Mucosa of rectum (tissue), 2 donors: ENCODE data around the gene REEP3.

Experiments
- H3K27ac ChIP-seq, 2 donors: one replicate each; pipeline ENCODE4 v1.7.0; 2013; ENCODE audit warnings: inconsistent platforms in 2 of 2, low read depth in 2 of 2, low read length in 2 of 2
- H3K27me3 ChIP-seq, 2 donors: one replicate each; pipeline ENCODE4 v1.7.0; 2013; ENCODE audit warnings: low read length in 2 of 2; ENCODE audit not compliant: control insufficient read depth in 2 of 2, insufficient read depth in 2 of 2
- H3K36me3 ChIP-seq, 2 donors: one replicate each; pipeline ENCODE4 v1.7.0; 2013; ENCODE audit warnings: low read length in 2 of 2; ENCODE audit not compliant: control insufficient read depth in 2 of 2, insufficient read depth in 2 of 2
- H3K4me1 ChIP-seq, 2 donors: one replicate each; pipeline ENCODE4 v1.7.0; 2013; ENCODE audit warnings: low read length in 2 of 2, mild to moderate bottlenecking in 1 of 2; ENCODE audit not compliant: control insufficient read depth in 2 of 2, insufficient read depth in 2 of 2
- H3K4me3 ChIP-seq, 2 donors: one replicate each; pipeline ENCODE4 v1.7.0; 2013; ENCODE audit warnings: low read length in 2 of 2
- H3K9ac ChIP-seq, 2 donors: one replicate each; pipeline ENCODE4 v1.7.0; 2013; ENCODE audit warnings: low read length in 2 of 2, low read depth in 1 of 2, mild to moderate bottlenecking in 1 of 2
- H3K9me3 ChIP-seq, 2 donors: one replicate each; pipeline ENCODE4 v1.7.0; 2013; ENCODE audit warnings: low read length in 2 of 2; ENCODE audit not compliant: control insufficient read depth in 2 of 2
- donor health status: healthy.
- donor health status: Normal muscosa, but diverticular disease.

The REEP3 gene

GRCh38 chr10:63504145-63504881 lies 16.9 kb upstream of the REEP3 start:
- no peaks in the 10 kb centered on the region for H3K27me3 ChIP-seq
- H3K36me3 ChIP-seq: no peaks in the 10 kb centered on the region
- H3K4me1 ChIP-seq: peaks cover 3% of the 10 kb centered on the region in 2 donors
- no peaks in the 10 kb centered on the region for H3K9me3 ChIP-seq
- H3K9ac ChIP-seq: no peak overlapping the region
- H3K4me3 ChIP-seq: no peak overlapping the region
- H3K27ac ChIP-seq: no peak overlapping the region

GRCh38 chr10:63505562-63505961 lies 15.6 kb upstream of the REEP3 start:
- Histone ChIP-seq H3K36me3 (no peaks in the 10 kb centered on the region), H3K4me1 (peaks cover 3% of the 10 kb centered on the region in 2 donors), H3K27me3 (no peaks in the 10 kb centered on the region), H3K4me3 (no peak overlapping the region), H3K27ac (no peak overlapping the region), H3K9ac (no peak overlapping the region), H3K9me3 (no peaks in the 10 kb centered on the region)

- H3K27me3 ChIP-seq: no peaks in the 10 kb centered on the region
- H3K9ac ChIP-seq: no peak overlapping the region
- H3K27ac ChIP-seq: no peak overlapping the region
- H3K4me3 ChIP-seq: no peak overlapping the region
- H3K4me1 ChIP-seq: peaks cover 3% of the 10 kb centered on the region in 2 donors
- no peaks in the 10 kb centered on the region for H3K36me3 ChIP-seq
- H3K9me3 ChIP-seq: no peaks in the 10 kb centered on the region
Measured at GRCh38 chr10:63506554-63506953, 14.6 kb upstream of the REEP3 start.

GRCh38 chr10:63515002-63515763 lies 6.0 kb upstream of the REEP3 start:
- Histone ChIP-seq H3K27ac (no peak overlapping the region), H3K9ac (no peak overlapping the region), H3K9me3 (no peaks in the 10 kb centered on the region), H3K27me3 (no peaks in the 10 kb centered on the region), H3K36me3 (no peaks in the 10 kb centered on the region), H3K4me1 (no peaks in the 10 kb centered on the region), H3K4me3 (peak overlapping the region in 1 of 2 donors; percentile 28)

- no peak overlapping the region for H3K27ac ChIP-seq
- H3K4me3 ChIP-seq: no peak overlapping the region
- no peaks in the 10 kb centered on the region for H3K27me3 ChIP-seq
- peaks cover 3 to 4% of the 10 kb centered on the region in 2 donors for H3K4me1 ChIP-seq
- no peak overlapping the region for H3K9ac ChIP-seq
- no peaks in the 10 kb centered on the region for H3K36me3 ChIP-seq
- no peaks in the 10 kb centered on the region for H3K9me3 ChIP-seq
Measured at GRCh38 chr10:63516207-63516606, 5.0 kb upstream of the REEP3 start.

- Histone ChIP-seq H3K4me3 (no peak overlapping the region), H3K36me3 (no peaks in the 10 kb centered on the region), H3K4me1 (peaks cover 3 to 21% of the 10 kb centered on the region in 2 donors), H3K9me3 (no peaks in the 10 kb centered on the region), H3K27me3 (no peaks in the 10 kb centered on the region), H3K27ac (no peak overlapping the region), H3K9ac (no peak overlapping the region)
Measured at GRCh38 chr10:63518690-63519288, 2.4 kb upstream of the REEP3 start.

- Histone ChIP-seq H3K4me1 (peaks cover 3 to 24% of the 10 kb centered on the region in 2 donors), H3K36me3 (no peaks in the 10 kb centered on the region), H3K27ac (peak overlapping the region; percentile 97 to 99), H3K4me3 (peak overlapping the region; percentile 89 to 90), H3K27me3 (no peaks in the 10 kb centered on the region), H3K9me3 (no peaks in the 10 kb centered on the region), H3K9ac (peak overlapping the region; percentile 92 to 96)
Measured at GRCh38 chr10:63521416-63522276, 445 bp downstream of the REEP3 start.

- H3K9me3 ChIP-seq: no peaks in the 10 kb centered on the region
- peaks cover 3 to 24% of the 10 kb centered on the region in 2 donors for H3K4me1 ChIP-seq
- no peaks in the 10 kb centered on the region for H3K27me3 ChIP-seq
- peak overlapping the region; percentile 97 to 99 for H3K27ac ChIP-seq
- no peaks in the 10 kb centered on the region for H3K36me3 ChIP-seq
- H3K9ac ChIP-seq: peak overlapping the region; percentile 92 to 96
- H3K4me3 ChIP-seq: peak overlapping the region; percentile 89 to 90
Measured at GRCh38 chr10:63522277-63522687, 1.1 kb downstream of the REEP3 start.

GRCh38 chr10:63522995-63523394 lies 1.8 kb downstream of the REEP3 start:
- Histone ChIP-seq H3K4me1 (peaks cover 3 to 24% of the 10 kb centered on the region in 2 donors), H3K36me3 (no peaks in the 10 kb centered on the region), H3K9ac (peak overlapping the region in 1 of 2 donors; percentile 19), H3K27ac (peak overlapping the region; percentile 97 to 99), H3K4me3 (peak overlapping the region in 1 of 2 donors; percentile 89), H3K9me3 (no peaks in the 10 kb centered on the region), H3K27me3 (no peaks in the 10 kb centered on the region)
